NCI-H446 treated with DMSO at 0.1 percent for 48 hours (cell line): Measurements from ENCODE around the gene HYDIN.

ENCODE experiments used
- DNase-seq: peaks from one replicate; lab custom pipeline; 2025; lab: John Stamatoyannopoulos, UW

The HYDIN gene

GRCh38 chr16:71230122-71230845 lies at the start of gene HYDIN:
Gene HYDIN (minus strand): TSS chr16:71230722. CDS start chr16:71186895, 43,827 bp downstream.
- DNase-seq: no peak

- DNase-seq: no peak
These were observed 46.2 kb upstream of the HYDIN start for GRCh38 chr16:71276589-71277334.

- no peak for DNase-seq
These were observed 42.9 kb upstream of the HYDIN start for GRCh38 chr16:71273384-71273783.

DNA sequence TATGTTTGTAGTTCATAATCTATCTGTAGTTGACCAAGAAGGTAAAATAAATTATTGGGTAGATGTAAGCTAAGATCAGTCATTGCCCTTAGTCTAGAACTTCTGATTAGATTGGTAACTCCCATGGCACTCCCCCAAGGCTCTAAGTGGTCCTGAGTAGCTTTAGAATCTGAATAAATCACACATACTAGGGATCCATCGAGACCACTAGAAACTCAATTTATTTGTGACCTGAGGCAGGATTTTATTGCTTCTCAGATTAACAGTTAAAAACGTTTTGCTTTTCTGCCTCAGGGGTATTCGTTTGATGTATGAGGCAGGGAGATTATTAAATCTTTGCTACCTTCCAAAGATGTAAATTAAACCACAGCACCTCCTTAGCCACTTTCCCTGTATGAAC lies 33.8 kb upstream of the HYDIN start:
- DNase-seq: no peak

DNA sequence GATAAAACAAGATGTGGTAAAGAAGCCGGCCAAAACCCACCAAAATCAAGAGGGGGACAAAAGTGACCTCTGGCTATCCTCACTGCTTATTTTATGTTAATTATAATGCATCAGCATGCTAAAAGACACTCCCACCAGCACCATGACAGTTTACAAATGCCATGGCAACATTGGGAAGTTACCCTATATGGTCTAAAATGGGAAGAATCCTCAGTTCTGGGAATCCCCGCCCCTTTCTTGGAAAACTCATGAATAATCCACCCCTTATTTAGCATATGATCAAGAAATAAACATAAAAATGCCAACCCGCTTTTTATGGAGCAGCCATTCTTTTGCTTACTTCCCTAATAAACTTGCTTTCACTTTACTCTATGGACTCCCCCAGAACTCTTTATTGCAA lies 33.1 kb upstream of the HYDIN start:
- DNase-seq: no peak

DNA sequence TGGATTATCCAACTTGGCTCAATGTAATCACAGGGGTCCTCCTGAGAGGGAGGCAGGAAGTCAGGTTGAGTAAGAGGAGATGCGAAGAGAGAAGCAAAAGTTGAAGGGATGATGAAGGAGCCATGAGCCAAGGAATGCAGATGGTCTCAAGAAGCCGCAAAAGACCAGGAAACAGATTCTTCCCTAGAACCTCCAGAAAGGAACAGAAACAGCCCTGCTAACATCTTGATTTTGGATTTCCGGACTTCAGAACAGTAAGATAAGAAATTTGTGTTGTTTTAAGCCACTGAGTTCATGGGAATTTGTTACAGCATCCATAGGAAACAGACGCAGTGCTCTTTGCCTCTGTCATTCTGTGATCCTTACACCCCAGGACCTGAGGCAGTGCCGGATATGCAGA lies 31.9 kb upstream of the HYDIN start:
- no peak for DNase-seq

DNA sequence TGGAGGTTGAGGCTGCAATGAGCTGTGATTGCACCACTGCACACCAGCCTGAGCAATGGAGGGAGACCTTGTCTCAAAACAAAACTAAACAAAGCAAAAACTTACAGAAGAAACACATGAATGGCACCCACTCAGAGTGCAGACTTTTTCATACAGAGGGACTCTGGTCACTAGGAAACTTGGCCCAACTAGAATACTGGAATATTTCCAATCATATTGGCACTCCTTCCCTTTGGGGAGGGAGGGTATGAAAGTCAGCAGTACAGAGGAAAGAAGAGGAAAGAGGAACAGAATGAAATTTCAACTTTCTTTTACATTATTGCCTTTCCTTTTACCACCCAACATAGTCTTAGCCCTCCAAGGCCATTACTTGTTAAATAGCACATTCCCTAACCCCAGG lies 30.5 kb upstream of the HYDIN start:
- DNase-seq: no peak

GRCh38 chr16:71259086-71259485 lies 28.6 kb upstream of the HYDIN start:
- no peak for DNase-seq

- no peak for DNase-seq
These were observed 27.9 kb upstream of the HYDIN start for GRCh38 chr16:71258372-71258771.

- no peak for DNase-seq
These were observed 27.2 kb upstream of the HYDIN start for GRCh38 chr16:71257768-71258167.

- no peak for DNase-seq
These were observed 25.2 kb upstream of the HYDIN start for GRCh38 chr16:71255721-71256120.

DNA sequence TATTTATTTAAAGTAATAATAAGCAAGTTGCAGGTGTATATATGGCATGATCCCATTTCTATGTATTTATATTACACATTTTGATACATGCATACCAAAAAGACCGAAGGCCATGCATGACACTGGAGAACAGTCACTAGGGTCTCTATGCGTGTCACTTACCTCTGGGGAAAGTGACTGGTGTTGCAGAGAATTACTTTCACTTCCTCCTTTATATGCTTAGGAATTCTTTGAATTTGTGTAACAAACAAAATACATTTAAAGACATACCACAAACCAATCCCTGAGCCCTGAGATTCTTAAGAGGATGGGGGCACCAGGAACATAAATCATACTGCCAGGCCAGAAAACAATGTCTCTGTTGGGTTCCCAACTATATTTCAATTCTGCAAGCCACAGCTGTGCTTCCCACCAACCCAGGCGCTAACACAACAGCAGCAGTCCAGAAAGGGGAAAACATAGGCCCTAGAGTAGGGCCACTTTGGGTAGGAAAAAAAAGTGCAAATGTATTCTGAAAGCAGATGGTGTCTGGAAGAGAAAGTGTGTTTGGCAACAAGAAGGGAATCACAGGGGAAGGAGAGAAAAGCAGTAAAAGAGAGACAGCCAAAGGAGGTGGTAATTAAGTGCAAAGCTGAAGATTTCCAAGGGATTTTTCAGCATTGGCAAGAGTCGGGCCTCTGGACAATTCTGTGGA lies 24.5 kb upstream of the HYDIN start:
- no peak for DNase-seq

DNA sequence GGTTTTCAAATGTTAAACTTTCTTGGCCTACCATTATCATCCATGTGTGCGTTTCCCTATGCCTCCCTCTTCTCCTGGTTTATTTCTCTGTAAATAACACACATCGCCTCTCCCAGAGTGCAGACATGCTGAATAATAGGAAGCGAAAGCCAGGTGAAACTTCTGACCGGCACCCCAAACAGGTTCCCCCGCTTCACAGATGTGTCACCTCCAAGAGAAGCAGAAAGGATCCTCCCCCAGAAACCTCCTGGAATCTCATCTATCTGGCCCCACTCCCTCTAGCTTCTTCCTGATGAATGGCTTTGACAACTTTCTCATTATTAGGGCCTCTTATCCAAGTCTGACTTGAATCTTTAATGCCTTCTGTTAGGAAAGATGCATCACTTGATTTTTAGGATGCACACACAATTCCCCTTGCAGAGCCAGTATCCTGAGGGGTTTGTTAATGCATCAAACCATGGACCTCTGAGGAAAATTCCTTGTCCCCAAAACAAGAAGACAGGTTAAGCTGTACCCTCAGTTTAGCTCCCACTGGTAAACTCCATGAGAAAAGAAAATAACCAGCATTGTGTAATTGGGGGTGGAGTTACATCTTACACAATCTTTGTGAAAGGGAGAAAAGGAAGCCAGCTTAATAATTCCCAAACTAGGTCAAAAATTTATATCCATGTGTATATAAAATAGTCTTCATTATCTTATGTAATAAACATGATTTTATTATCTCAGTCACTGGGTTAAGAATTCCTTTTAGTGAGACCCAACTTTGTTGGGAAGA lies 20.1 kb upstream of the HYDIN start:
- no peak for DNase-seq

DNA sequence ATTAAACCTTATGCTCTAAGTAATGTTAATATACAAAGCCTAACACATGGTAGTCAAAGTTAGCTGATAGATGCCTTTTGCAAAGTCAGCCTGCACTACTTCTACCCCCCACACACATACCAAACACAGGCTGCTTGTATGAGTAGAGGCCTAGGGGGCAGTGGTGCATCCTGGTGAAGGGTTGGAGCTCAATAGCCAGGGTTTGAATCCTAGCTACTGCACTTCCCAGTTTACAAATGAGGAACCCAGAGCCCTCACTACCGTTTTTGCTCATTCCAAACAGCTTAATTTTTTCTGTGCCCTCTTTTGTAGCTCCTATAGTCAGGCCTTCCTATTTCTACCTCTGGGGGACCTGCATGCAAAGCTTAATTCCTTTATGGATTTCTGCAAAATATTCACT lies 18.9 kb upstream of the HYDIN start:
- no peak for DNase-seq

DNA sequence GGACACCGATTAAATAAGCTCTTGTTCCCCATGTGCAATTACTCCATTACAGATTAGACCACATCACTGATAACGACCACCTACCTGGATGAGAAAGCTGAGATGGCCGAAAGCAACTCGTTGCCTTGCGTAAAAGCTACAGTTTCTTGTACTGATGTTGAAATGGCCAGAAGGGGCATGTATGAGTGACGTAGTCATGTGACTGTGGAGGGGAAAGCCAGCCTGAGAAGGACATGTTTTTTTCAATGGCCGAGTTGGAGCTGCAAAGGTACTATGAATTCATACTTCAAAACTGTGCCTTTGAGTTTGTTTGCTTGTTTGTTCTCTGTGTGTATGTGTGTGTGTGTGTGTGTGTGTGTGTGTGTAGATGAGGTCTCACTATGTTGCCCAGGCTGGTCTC lies 17.0 kb upstream of the HYDIN start:
- no peak for DNase-seq

GRCh38 chr16:71246309-71246708 lies 15.8 kb upstream of the HYDIN start:
- DNase-seq: no peak

- no peak for DNase-seq
These were observed 14.0 kb upstream of the HYDIN start for GRCh38 chr16:71244521-71244920.

DNA sequence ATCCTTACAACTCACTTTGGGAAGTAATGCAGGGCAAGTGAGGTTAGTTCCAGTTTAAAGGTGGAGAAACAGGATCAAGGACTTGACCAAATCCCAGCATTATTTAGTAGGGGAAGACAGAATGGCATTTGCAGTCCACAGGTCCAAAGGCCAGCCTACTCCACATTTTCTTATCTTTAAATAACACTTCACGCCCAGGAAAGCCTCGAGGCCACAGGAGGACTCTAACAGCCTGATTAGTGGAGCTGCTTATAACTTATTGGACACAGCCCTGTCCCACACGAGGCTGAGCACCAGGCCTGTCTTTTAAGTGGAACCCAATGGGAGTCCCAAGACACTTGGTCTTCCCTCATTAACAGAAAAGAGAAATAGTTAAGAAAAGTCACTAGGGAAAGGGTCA lies 12.1 kb upstream of the HYDIN start:
- no peak for DNase-seq

GRCh38 chr16:71242036-71242435 lies 11.5 kb upstream of the HYDIN start:
- no peak for DNase-seq

GRCh38 chr16:71229344-71229743 lies 1.2 kb downstream of the HYDIN start:
- no peak for DNase-seq

GRCh38 chr16:71226229-71227141 lies 4.0 kb downstream of the HYDIN start:
- no peak for DNase-seq
